ENCODE data around the gene C17orf75.

The C17orf75 gene

DNA sequence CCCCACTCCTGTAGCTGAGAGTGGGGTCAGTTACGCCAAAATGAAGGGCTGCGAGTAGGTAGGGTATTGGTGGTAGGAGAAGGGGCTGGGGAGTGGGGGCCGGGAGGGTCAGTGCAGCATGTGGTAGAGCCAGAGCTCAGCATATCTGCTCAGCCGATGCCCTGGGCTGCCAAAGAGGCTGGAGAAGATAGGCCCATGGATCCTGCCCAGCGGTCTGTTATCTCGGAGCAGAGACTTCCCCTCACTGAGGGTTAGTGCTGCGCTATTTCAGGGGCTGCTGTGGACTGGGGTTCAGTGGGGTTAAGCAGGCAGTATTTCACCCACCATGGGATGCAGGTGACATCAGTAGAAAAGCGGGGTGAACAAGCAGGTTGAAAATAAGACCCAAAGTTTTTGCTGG lies 56.7 kb downstream of the C17orf75 start:
- no peaks in the 10 kb centered on the region for H3F3A ChIP-seq (ENCODE audit: insufficient read depth, low read length)

DNA sequence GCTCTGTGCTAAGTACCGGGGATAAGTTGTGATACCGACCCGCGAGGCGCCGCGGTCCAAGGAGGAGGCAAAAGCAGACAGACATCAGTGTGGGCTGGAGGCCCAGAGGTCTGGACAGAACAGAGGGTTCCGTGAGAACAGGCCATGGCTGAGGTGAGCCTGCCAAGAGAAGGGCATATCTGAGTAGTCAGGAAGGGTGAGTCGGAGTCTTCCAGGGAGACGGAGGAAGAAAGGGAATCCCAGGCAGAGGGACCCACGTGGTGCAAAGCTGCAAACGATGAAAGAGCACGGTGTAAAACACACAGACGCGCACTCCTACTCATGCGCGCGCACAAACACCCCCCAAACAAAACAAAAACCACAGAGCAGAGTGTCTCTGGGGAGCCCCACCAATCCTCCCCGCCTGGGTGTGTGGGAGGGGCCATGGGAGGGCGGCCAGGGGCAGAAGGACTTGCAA lies 58.2 kb downstream of the C17orf75 start:
- Histone ChIP-seq H3K4me2 (ENCODE audit: low read length) (no peak overlapping the region), H3K36me3 (ENCODE audit: insufficient read depth, low read length) (no peaks in the 10 kb centered on the region), H2AFZ (ENCODE audit: low read length) (no peak overlapping the region), H3K9ac (ENCODE audit: low read length) (no peak overlapping the region), H3K9me2 (ENCODE audit: low read depth, low read length) (no peaks in the 10 kb centered on the region), H3K27ac (ENCODE audit: low read depth, low read length, poor library complexity, severe bottlenecking) (no peak overlapping the region), H3K4me3 (ENCODE audit: low read depth, low read length, poor library complexity, severe bottlenecking) (no peak overlapping the region), H4K20me1 (ENCODE audit: insufficient read depth, low read length) (no peaks in the 10 kb centered on the region), H3K9me3 (ENCODE audit: low read length) (no peaks in the 10 kb centered on the region), H3F3A (ENCODE audit: insufficient read depth, low read length) (no peaks in the 10 kb centered on the region), H3K27me3 (ENCODE audit: insufficient read depth, low read length) (peaks cover 9% of the 10 kb centered on the region; the same call in 1 of the 2 replicates), H3K4me1 (ENCODE audit: insufficient read depth, low read length, severe bottlenecking) (no peaks in the 10 kb centered on the region), H3K79me2 (ENCODE audit: insufficient read depth, low read length) (no peaks in the 10 kb centered on the region)
- TF ChIP-seq, protein P1, sequence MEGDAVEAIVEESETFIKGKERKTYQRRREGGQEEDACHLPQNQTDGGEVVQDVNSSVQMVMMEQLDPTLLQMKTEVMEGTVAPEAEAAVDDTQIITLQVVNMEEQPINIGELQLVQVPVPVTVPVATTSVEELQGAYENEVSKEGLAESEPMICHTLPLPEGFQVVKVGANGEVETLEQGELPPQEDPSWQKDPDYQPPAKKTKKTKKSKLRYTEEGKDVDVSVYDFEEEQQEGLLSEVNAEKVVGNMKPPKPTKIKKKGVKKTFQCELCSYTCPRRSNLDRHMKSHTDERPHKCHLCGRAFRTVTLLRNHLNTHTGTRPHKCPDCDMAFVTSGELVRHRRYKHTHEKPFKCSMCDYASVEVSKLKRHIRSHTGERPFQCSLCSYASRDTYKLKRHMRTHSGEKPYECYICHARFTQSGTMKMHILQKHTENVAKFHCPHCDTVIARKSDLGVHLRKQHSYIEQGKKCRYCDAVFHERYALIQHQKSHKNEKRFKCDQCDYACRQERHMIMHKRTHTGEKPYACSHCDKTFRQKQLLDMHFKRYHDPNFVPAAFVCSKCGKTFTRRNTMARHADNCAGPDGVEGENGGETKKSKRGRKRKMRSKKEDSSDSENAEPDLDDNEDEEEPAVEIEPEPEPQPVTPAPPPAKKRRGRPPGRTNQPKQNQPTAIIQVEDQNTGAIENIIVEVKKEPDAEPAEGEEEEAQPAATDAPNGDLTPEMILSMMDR (IDR thresholded peaks at IDR 0.05; ENCODE audit: low read length): no peak
- TF ChIP-seq EZH2 (IDR thresholded peaks at IDR 0.05; ENCODE audit: borderline replicate concordance, low read length): no peak

More for the DNA sequence above, 56.7 kb downstream of the C17orf75 start:
- H3K79me2 ChIP-seq (ENCODE audit: insufficient read depth, low read length): no peaks in the 10 kb centered on the region
- no peaks in the 10 kb centered on the region for H3K9me2 ChIP-seq (ENCODE audit: low read depth, low read length)
- H2AFZ ChIP-seq (ENCODE audit: low read length): no peak overlapping the region
- H3K4me1 ChIP-seq (ENCODE audit: insufficient read depth, low read length, severe bottlenecking): no peaks in the 10 kb centered on the region
- TF ChIP-seq EZH2 (IDR thresholded peaks at IDR 0.05; ENCODE audit: borderline replicate concordance, low read length): no peak
- TF ChIP-seq, protein P1 (IDR thresholded peaks at IDR 0.05; ENCODE audit: low read length): no peak
- no peak overlapping the region for H3K4me3 ChIP-seq (ENCODE audit: low read depth, low read length, poor library complexity, severe bottlenecking)
- H3K27ac ChIP-seq (ENCODE audit: low read depth, low read length, poor library complexity, severe bottlenecking): no peak overlapping the region
- H3K36me3 ChIP-seq (ENCODE audit: insufficient read depth, low read length): no peaks in the 10 kb centered on the region
- H3K4me2 ChIP-seq (ENCODE audit: low read length): no peak overlapping the region
- no peaks in the 10 kb centered on the region for H4K20me1 ChIP-seq (ENCODE audit: insufficient read depth, low read length)
- no peak overlapping the region for H3K9ac ChIP-seq (ENCODE audit: low read length)
- H3K27me3 ChIP-seq (ENCODE audit: insufficient read depth, low read length): peaks cover 8% of the 10 kb centered on the region; the same call in 1 of the 2 replicates
- H3K9me3 ChIP-seq (ENCODE audit: low read length): no peaks in the 10 kb centered on the region

DNA sequence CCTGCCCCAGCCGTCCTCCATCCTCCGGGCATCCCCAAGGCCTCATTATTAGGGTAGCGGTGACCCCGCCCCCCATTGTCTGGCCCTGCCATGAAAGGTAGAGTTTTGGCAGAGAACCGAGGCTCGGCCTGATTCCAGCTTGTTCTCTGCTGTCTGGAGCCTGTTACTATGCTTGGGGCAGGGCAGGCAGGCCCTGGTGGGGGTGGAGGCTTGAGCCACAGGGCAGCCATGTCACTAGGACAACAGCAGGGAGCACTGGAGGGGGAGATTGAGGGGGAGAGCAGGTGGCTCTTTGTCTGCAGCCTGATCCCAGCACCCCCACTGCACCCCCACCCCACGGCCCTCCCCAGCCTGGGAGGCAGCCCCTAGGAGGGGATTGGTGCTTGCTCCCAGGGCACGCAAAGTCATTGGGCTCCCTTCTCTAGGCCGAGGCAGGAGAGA lies 60.9 kb downstream of the C17orf75 start:
- Histone ChIP-seq H3K27me3 (ENCODE audit: insufficient read depth, low read length) (peaks cover 9% of the 10 kb centered on the region; the same call in 1 of the 2 replicates), H4K20me1 (ENCODE audit: insufficient read depth, low read length) (no peaks in the 10 kb centered on the region), H2AFZ (ENCODE audit: low read length) (no peak overlapping the region), H3F3A (ENCODE audit: insufficient read depth, low read length) (no peaks in the 10 kb centered on the region), H3K9me3 (ENCODE audit: low read length) (no peaks in the 10 kb centered on the region), H3K4me3 (ENCODE audit: low read depth, low read length, poor library complexity, severe bottlenecking) (no peak overlapping the region), H3K27ac (ENCODE audit: low read depth, low read length, poor library complexity, severe bottlenecking) (no peak overlapping the region), H3K4me1 (ENCODE audit: insufficient read depth, low read length, severe bottlenecking) (no peaks in the 10 kb centered on the region), H3K9me2 (ENCODE audit: low read depth, low read length) (no peaks in the 10 kb centered on the region), H3K4me2 (ENCODE audit: low read length) (no peak overlapping the region), H3K9ac (ENCODE audit: low read length) (no peak overlapping the region), H3K79me2 (ENCODE audit: insufficient read depth, low read length) (no peaks in the 10 kb centered on the region), H3K36me3 (ENCODE audit: insufficient read depth, low read length) (no peaks in the 10 kb centered on the region)
- TF ChIP-seq, protein P1 (IDR thresholded peaks at IDR 0.05; ENCODE audit: low read length): no peak
- no peak for TF ChIP-seq EZH2 (IDR thresholded peaks at IDR 0.05; ENCODE audit: borderline replicate concordance, low read length)
